Measurements from ENCODE around the gene IL9. TPM values are rescaled to one million over a fixed set of nuclear protein-coding genes. Genes with fewer than 3 reads are reported as not detected.

Gene IL9
- total RNA-seq, 4 donors from 2014 or later, result not detected

GRCh38 chr5:135886136-135886535, 9.5 kb downstream of the IL9 start:
- no peak for DNase-seq (ENCODE audit: low spot score in 2 of 2)
- H3K4me3 ChIP-seq (ENCODE audit: low read depth, poor library complexity, severe bottlenecking), result no peak overlapping the region
- TF ChIP-seq, protein P1, sequence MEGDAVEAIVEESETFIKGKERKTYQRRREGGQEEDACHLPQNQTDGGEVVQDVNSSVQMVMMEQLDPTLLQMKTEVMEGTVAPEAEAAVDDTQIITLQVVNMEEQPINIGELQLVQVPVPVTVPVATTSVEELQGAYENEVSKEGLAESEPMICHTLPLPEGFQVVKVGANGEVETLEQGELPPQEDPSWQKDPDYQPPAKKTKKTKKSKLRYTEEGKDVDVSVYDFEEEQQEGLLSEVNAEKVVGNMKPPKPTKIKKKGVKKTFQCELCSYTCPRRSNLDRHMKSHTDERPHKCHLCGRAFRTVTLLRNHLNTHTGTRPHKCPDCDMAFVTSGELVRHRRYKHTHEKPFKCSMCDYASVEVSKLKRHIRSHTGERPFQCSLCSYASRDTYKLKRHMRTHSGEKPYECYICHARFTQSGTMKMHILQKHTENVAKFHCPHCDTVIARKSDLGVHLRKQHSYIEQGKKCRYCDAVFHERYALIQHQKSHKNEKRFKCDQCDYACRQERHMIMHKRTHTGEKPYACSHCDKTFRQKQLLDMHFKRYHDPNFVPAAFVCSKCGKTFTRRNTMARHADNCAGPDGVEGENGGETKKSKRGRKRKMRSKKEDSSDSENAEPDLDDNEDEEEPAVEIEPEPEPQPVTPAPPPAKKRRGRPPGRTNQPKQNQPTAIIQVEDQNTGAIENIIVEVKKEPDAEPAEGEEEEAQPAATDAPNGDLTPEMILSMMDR (IDR thresholded peaks at IDR 0.05), result no peak
- no peak for TF ChIP-seq POLR2A (IDR thresholded peaks at IDR 0.05)
- 54 to 66% methylated on average over 4 of the region's 4 CpGs for WGBS, 2 donors
- intact Hi-C loops (cut with DNase I; ENCODE audit: low total_unique reads), result no loop called here

GRCh38 chr5:135885031-135885430, 10.6 kb downstream of the IL9 start:
- intact Hi-C loops (cut with DNase I; ENCODE audit: low total_unique reads), result no loop called here
- TF ChIP-seq, protein P1 (IDR thresholded peaks at IDR 0.05), result no peak
- TF ChIP-seq POLR2A (IDR thresholded peaks at IDR 0.05), result no peak
- no peak for DNase-seq (ENCODE audit: low spot score in 2 of 2)
- WGBS, 2 donors, result 91 to 95% methylated on average over 3 of the region's 3 CpGs
- no peak overlapping the region for H3K4me3 ChIP-seq (ENCODE audit: low read depth, poor library complexity, severe bottlenecking)

- TF ChIP-seq, protein P1 (IDR thresholded peaks at IDR 0.05), result no peak
- no peak for TF ChIP-seq POLR2A (IDR thresholded peaks at IDR 0.05)
- WGBS, 2 donors, result 64 to 84% methylated on average over 4 of the region's 4 CpGs
- H3K4me3 ChIP-seq (ENCODE audit: low read depth, poor library complexity, severe bottlenecking), result no peak overlapping the region
- intact Hi-C loops (cut with DNase I; ENCODE audit: low total_unique reads), result loop anchor here (5.0 kb wide), 1 partner anchor 324 kb away; no protein-coding TSS in a partner anchor
- no peak for DNase-seq (ENCODE audit: low spot score in 2 of 2)
Observed at GRCh38 chr5:135883441-135883840, 12.2 kb downstream of the IL9 start.

DNA sequence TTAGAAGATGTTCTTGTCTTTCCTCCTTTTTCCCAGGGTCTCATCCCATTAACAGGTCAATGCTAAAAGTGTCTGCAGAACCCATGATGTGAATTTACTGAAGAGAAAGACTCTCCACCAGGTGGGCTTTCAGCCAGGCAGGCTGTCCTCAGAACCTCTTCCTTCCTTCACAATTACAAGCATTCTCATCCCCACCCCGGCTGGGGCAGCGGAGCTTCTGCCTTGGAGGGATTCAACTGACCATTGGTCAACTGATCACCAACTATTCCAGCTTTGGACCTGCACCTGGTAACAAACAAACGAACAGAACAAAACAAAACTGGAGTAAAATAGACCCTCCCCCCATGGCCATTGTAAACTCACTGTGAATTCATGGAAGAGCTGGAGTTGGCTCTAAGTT, 12.6 kb downstream of the IL9 start:
- 86 to 89% methylated on average over 3 of the region's 3 CpGs for WGBS, 2 donors
- intact Hi-C loops (cut with DNase I; ENCODE audit: low total_unique reads), result loop anchor here (5.0 kb wide), 1 partner anchor 324 kb away; no protein-coding TSS in a partner anchor
- TF ChIP-seq, protein P1 (IDR thresholded peaks at IDR 0.05), result no peak
- TF ChIP-seq POLR2A (IDR thresholded peaks at IDR 0.05), result no peak
- no peak for DNase-seq (ENCODE audit: low spot score in 2 of 2)
- H3K4me3 ChIP-seq (ENCODE audit: low read depth, poor library complexity, severe bottlenecking), result no peak overlapping the region

- 76 to 81% methylated on average over 3 of the region's 3 CpGs for whole genome bisulfite sequencing, 2 donors
- intact Hi-C loops (cut with DNase I; ENCODE audit: low total_unique reads), result loop anchor here (5.0 kb wide), 1 partner anchor 325 kb away; no protein-coding TSS in a partner anchor
- no peak overlapping the region for H3K4me3 ChIP-seq (ENCODE audit: low read depth, poor library complexity, severe bottlenecking)
- no peak for TF ChIP-seq POLR2A (IDR thresholded peaks at IDR 0.05)
- TF ChIP-seq, protein P1 (IDR thresholded peaks at IDR 0.05), result no peak
- DNase-seq (ENCODE audit: low spot score in 2 of 2), result peak in 1 of 2 donors; percentile 31
Observed at GRCh38 chr5:135881819-135882218, 13.8 kb downstream of the IL9 start.

- intact Hi-C loops (cut with DNase I; ENCODE audit: low total_unique reads), result loop anchor here (5.0 kb wide), 1 partner anchor 326 kb away; no protein-coding TSS in a partner anchor
- peak in 1 of 2 donors; percentile 37 for DNase-seq (ENCODE audit: low spot score in 2 of 2)
- 44 to 53% methylated on average over 4 of the region's 4 CpGs for WGBS, 2 donors
- H3K4me3 ChIP-seq (ENCODE audit: low read depth, poor library complexity, severe bottlenecking), result no peak overlapping the region
- TF ChIP-seq POLR2A (IDR thresholded peaks at IDR 0.05), result no peak
- TF ChIP-seq, protein P1 (IDR thresholded peaks at IDR 0.05), result no peak
Observed at GRCh38 chr5:135881244-135881643, 14.4 kb downstream of the IL9 start.

Measured in lower leg skin (tissue), 4 donors.